ENCODE results near the gene GNAQ.
"Not testable (repeated sequence)": the region's sequence is repeated elsewhere in the genome, so short reads cannot be mapped to it uniquely, and the experiment has no call there.

The GNAQ gene

GRCh38 chr9:77769246-77769645, 262.4 kb downstream of the GNAQ start:
- no peak for DNase-seq (ENCODE audit: low read depth)

DNA sequence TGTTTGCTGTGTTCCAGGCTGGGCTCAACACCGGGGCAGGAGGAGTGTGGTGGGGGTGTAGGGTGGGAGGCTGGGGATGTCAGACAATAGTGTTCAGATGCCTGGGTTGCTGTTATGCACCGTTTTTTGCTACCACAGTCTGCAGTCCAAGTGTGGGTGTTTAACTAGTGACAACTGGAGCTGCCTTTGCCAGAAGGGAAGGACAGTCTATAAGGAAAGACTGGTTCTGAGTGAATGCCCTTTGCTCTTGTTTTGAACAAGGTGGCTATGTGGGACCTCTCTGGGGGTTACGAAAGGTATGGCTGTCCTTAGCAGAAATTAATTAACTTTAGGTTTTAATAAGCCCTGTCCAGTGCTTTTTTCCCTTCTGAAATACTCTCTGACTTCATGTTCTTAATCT, 265.0 kb downstream of the GNAQ start:
- no peak for DNase-seq (ENCODE audit: low read depth)

GRCh38 chr9:77765781-77766259, 265.8 kb downstream of the GNAQ start:
- DNase-seq (ENCODE audit: low read depth): no peak

GRCh38 chr9:77764894-77765780, 266.5 kb downstream of the GNAQ start:
- DNase-seq (ENCODE audit: low read depth): no peak

DNA sequence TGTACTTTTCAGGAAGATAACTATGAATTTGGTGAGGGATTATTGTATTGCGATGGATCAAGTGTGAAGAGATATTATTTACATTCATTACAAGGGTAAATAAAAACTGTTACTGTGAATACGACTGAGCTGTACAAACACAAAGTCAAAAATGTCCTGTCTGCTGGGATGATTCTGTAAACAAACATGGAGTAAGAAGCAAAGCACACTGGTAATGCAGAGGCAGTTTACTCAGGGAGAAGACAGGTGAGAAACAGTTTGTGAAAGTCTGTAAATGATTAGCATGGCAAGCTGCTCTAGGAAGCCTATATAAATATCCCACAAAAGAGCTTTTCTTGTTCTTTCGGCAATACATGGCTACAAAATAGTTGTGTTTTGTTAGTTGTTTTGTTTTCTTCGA, 268.0 kb downstream of the GNAQ start:
- no peak for DNase-seq (ENCODE audit: low read depth)

DNA sequence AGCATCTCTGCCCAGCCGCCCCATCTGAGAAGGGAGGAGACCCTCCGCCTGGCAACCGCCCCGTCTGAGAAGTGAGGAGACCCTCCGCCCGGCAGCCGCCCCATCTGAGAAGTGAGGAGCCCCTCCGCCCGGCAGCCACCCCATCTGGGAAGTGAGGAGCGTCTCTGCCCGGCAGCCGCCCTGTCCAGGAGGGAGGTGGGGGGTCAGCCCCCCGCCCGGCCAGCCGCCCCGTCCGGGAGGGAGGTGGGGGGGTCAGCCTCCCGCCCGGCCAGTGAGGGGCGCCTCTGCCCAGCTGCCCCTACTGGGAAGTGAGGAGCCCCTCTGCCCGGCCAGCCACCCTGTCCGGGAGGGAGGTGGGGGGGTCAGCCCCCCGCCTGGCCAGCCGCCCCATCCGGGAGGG, 270.7 kb downstream of the GNAQ start:
- DNase-seq (ENCODE audit: low read depth): not testable (repeated sequence)

DNA sequence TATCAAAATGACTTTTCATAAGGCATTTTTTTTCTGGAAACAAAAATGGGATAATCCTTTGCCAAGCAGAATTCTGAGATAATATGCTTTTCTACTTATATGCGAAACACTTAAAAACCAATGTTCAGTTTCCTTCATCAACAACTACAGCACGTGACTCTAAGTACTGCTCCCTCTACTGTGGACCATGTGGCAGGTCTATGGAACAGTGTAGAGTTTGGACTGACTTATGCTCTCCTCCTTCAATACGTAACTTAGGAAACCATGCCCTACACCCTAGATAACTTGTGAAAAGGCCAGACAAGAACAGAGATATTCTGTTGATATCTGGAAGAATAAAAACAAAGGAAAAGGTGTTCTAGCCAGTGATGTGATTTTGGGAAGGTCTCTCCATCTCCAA, 272.2 kb downstream of the GNAQ start:
- no peak for DNase-seq (ENCODE audit: low read depth)

DNA sequence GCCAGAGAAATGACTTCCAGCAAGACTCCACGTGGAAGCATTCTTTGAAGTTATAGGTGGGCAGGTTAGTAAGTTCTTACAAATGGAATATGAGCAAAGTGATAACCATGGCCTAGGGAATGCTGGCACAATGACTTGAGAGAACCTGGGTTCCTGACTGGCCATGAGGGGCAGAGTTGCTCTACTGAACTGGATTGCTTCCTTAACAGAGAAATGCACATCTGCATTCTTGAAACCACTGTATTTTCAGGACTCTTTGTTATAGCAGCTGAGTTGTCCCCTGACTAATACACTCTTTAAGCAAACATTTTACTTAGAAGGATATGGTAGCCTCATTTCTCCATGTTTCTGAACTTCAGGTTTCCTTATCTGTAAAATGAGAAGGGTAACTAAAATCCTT, 275.2 kb downstream of the GNAQ start:
- DNase-seq (ENCODE audit: low read depth): no peak

- no peak for DNase-seq (ENCODE audit: low read depth)
Measured at GRCh38 chr9:77753180-77753579, 278.4 kb downstream of the GNAQ start.

- no peak for DNase-seq (ENCODE audit: low read depth)
Measured at GRCh38 chr9:77752554-77752953, 279.1 kb downstream of the GNAQ start.

DNA sequence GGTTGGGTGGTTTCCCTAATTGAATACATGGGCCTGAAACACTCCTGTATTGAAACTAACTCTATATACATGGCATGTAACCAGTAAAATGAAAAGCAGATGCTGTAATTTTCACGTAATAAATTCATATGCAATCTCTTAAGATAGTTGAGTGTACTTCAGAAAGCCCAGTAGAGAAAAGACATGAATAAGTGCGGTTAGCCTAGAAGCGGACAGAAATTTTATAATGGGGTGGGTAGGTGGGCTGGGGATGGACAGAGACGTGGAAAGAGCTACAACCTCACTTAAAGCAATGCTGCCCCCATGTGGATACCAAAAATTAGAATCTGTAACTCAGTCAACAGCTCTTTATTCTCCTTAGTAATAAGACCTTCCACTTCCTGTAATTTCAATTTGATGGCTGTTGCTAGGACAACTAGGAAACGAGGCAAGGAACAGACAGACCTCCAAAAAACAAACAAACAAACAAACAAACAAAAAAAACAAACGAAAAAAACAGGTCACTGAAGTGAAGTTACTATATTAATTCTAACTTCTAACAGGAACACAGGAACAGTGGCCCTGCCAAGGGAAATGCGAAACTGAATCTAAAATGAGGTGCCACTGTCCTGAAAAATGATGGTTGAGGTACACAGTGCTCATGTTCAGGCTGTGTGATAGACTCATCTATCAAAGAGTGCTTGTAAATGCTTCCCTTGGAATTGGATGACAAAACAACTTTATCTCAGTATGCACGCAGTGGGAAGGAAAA, 280.1 kb downstream of the GNAQ start:
- no peak for DNase-seq (ENCODE audit: low read depth)

- no peak for DNase-seq (ENCODE audit: low read depth)
Measured at GRCh38 chr9:77750981-77751340, 280.6 kb downstream of the GNAQ start.

- no peak for DNase-seq (ENCODE audit: low read depth)
Measured at GRCh38 chr9:77750284-77750683, 281.3 kb downstream of the GNAQ start.

GRCh38 chr9:77748214-77748772, 283.3 kb downstream of the GNAQ start:
- no peak for DNase-seq (ENCODE audit: low read depth)

DNA sequence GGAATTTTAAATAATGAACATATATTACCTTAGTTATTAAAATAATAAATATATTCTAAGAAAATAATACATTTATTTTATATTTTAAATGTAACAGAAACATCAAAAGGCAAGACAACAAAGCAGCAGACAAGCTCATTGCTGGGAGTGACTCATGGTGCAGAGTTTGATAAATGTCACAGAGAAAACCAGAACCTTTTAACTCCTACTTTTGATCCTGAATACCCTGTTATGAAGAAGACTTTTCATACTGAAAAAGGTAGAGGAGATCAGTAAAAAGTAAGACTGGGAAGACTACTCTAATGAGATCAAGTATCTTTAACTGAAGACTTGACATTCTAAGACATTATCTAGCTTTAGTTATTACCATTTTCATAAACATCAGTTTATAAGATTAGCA, 284.4 kb downstream of the GNAQ start:
- DNase-seq (ENCODE audit: low read depth): no peak

- DNase-seq (ENCODE audit: low read depth): no peak
Measured at GRCh38 chr9:77744841-77745430, 286.7 kb downstream of the GNAQ start.

DNA sequence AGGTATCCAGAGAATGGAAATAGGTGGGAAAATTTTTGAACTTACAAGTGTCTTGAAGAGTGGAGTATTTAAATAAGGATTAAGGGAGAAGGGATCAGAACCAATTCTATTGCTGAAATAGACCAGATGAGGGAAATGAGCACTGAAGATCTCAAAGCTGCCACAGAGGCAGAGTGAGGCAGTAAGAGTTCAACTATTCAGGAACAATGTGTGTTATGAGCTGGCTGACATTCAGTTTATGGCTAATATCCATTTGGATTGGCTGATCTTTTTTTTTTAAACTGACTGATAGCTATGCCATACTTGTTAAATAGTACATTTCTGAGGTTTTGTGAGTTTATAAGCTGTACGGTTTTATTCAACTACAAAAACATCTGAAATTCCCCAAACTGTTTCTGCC, 288.2 kb downstream of the GNAQ start:
- no peak for DNase-seq (ENCODE audit: low read depth)

GRCh38 chr9:77738932-77739331, 292.7 kb downstream of the GNAQ start:
- DNase-seq (ENCODE audit: low read depth): no peak

DNA sequence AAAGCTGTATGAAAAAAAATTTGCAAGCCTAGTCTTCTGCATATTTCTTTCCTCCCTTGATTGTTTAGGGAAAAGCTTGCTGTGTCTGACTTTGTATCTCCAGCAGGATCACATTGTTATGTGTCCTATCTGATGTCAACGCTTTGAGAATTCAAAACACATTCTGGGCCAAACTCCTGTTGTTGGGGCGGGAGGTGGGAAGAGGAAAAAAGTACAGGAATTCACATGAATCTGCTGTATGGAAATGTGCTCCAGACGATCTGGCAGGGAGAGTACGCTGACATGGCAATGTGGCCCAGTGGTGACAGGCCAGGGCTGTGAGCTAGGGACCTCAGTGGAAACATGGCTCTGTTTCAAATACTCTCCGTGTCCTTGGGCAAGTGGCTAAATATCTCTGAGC, 296.1 kb downstream of the GNAQ start:
- no peak for DNase-seq (ENCODE audit: low read depth)

DNA sequence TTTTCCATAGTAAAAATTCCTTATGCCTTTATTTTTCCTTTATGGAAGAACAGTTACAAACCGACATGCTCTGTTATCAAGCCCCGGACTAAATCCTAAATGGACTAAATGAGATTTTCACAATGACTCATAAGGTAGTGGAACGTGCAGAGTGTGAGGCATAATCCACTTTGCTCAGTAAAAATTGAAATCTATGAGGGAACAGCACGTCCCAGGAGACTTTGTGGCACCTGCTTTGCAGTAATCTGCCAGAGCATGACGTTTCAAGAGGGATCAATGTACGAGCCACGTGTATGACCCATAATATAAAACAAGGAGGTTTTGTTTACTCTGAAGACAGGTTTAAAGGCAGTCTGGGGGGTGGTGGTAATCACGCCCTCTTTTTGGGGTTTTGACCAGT, 299.7 kb downstream of the GNAQ start:
- DNase-seq (ENCODE audit: low read depth): no peak

GRCh38 chr9:77731008-77731698, 300.5 kb downstream of the GNAQ start:
- DNase-seq (ENCODE audit: low read depth): no peak

GRCh38 chr9:77729177-77729576, 302.4 kb downstream of the GNAQ start:
- no peak for DNase-seq (ENCODE audit: low read depth)
